Adrenal gland (tissue), 5 donors: ENCODE results near the gene RAPH1.

Experiments
- POLR2A ChIP-seq, 2 donors: fragments of 450-650 bp; IDR thresholded peaks; one replicate each; pipeline ENCODE4 v1.6.1; 2017; ENCODE audit warnings: antibody characterized with exemption in 2 of 2, mild to moderate bottlenecking in 2 of 2, moderate library complexity in 1 of 2
- TF ChIP-seq, protein P1 (sequence below), 6 experiments: fragments of 450-650 bp in 4 of 6; fragments of 200-600 bp in 2 of 6; sonication (generic) in 1 of 6; IDR thresholded peaks; 1 replicate in 5 of 6; 2 replicates in 1 of 6; pipeline versions ENCODE4 v1.5.1 to v1.8.0; 2016 to 2021; ENCODE audit warnings: antibody characterized with exemption in 6 of 6, mild to moderate bottlenecking in 2 of 6, moderate library complexity in 1 of 6
- donor health status: DM: no; HTN: no; CAD: no.

DNA sequence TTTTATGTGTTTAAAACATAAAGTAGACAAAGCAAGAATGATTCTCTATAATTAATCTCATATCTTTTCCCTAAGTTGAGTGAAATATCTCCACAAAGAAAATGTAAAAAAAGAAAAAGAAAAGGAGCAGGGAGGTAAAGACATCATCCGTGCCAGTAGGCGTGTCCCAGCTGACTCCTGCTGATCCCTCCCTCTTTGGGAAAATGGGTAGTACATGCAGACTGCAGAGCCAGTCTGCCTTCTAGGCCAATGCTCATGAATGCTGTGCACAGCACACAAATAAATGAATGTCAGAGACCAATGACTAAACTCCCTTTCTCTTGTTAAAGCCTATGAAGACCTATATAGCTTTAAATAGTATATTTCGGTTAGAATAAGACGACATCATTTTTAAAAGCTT, 64.7 kb downstream of the RAPH1 start:
- TF ChIP-seq, protein P1, sequence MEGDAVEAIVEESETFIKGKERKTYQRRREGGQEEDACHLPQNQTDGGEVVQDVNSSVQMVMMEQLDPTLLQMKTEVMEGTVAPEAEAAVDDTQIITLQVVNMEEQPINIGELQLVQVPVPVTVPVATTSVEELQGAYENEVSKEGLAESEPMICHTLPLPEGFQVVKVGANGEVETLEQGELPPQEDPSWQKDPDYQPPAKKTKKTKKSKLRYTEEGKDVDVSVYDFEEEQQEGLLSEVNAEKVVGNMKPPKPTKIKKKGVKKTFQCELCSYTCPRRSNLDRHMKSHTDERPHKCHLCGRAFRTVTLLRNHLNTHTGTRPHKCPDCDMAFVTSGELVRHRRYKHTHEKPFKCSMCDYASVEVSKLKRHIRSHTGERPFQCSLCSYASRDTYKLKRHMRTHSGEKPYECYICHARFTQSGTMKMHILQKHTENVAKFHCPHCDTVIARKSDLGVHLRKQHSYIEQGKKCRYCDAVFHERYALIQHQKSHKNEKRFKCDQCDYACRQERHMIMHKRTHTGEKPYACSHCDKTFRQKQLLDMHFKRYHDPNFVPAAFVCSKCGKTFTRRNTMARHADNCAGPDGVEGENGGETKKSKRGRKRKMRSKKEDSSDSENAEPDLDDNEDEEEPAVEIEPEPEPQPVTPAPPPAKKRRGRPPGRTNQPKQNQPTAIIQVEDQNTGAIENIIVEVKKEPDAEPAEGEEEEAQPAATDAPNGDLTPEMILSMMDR (IDR thresholded peaks at IDR 0.05) = no peak
- no peak for TF ChIP-seq POLR2A (IDR thresholded peaks at IDR 0.05)
